Mesothelial cell of epicardium (in vitro differentiated cells): ENCODE measurements around the gene SLC38A8. TPM values are rescaled to one million over a fixed set of nuclear protein-coding genes. Genes with fewer than 3 reads are reported as not detected.

Experiments
- DNase-seq, 2 experiments: peaks; one replicate each; pipeline ENCODE4 v3.0.0; 2021; ENCODE audit warnings: low spot score in 2 of 2; ENCODE audit not compliant: unreplicated experiment in 2 of 2
- H3K27ac Mint-ChIP-seq: 2 replicates; pipeline ENCODE4 v1.8.0; 2021; ENCODE audit warnings: mixed read lengths
- H3K27me3 Mint-ChIP-seq: 2 replicates; pipeline ENCODE4 v1.8.0; 2021; ENCODE audit warnings: low read depth, mixed read lengths
- H3K36me3 Mint-ChIP-seq: 2 replicates; pipeline ENCODE4 v1.8.0; 2021; ENCODE audit warnings: mixed read lengths
- H3K4me1 Mint-ChIP-seq: 2 replicates; pipeline ENCODE4 v1.8.0; 2021; ENCODE audit warnings: mixed read lengths
- H3K4me3 Mint-ChIP-seq: 2 replicates; pipeline ENCODE4 v1.8.0; 2021; ENCODE audit warnings: mild to moderate bottlenecking, moderate library complexity, mixed read lengths
- H3K9me3 Mint-ChIP-seq: 2 replicates; pipeline ENCODE4 v1.8.0; 2021; ENCODE audit warnings: mixed read lengths
- total RNA-seq: library from RNA; stranded (reverse); gene quantifications from 3 replicates; pipeline ENCODE4 v1.2.1, GENCODE V29; 2021
- TF ChIP-seq, protein P1 (sequence below): fragments of 200-600 bp; sonication (generic); IDR thresholded peaks from one replicate; pipeline ENCODE4 v1.5.0; 2021; ENCODE audit warnings: antibody characterized with exemption; ENCODE audit not compliant: unreplicated experiment

SLC38A8 gene
- total RNA-seq, 1 donor from 2014 or later, result not detected

DNA sequence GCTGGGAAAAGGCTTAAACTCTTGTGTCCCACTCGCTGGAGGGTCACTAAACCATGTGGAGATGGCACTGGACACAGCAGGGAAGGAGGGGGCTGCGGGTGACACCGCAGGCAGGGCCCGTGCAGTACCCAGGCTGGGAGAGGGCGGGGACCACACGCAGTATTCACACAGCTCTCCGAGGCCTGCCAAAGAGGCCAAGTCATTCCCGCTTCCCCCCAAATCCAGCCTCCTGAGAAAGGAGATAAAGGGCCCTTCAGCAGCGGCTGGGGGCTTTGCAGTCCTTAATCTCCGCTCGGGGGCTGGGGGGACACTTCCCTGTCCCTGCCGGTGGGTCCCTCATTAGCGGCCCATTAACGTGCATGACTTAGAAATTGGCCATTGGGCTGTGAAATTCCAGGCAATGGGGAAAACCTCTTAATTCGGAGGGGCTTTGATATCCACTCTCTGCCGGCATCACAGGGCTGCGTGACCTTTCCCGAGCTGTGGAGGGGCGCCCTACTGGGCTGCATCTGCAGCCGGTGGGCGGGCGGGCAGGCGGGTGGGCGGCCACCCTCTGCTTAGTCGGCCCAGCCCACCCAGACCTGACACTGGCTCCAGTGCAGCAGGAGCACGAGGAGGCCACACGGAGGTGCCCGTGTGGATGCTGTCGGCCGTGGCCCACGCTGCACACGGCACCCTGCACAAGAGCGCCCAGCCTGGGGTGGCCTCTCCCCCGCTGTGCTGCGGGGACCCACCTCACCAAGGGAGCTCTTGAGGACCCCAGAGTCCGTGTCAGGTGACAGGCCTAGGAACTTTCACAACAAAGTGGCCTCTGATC, 2.6 kb upstream of the SLC38A8 start:
- Mint-ChIP-seq H3K4me1 (peaks cover 16% of the 10 kb centered on the region), H3K4me3 (no peak overlapping the region), H3K9me3 (no peaks in the 10 kb centered on the region), H3K27ac (no peak overlapping the region), H3K36me3 (peaks cover 1% of the 10 kb centered on the region), H3K27me3 (peaks cover 42% of the 10 kb centered on the region)
- DNase-seq, result no peak
- TF ChIP-seq, protein P1, sequence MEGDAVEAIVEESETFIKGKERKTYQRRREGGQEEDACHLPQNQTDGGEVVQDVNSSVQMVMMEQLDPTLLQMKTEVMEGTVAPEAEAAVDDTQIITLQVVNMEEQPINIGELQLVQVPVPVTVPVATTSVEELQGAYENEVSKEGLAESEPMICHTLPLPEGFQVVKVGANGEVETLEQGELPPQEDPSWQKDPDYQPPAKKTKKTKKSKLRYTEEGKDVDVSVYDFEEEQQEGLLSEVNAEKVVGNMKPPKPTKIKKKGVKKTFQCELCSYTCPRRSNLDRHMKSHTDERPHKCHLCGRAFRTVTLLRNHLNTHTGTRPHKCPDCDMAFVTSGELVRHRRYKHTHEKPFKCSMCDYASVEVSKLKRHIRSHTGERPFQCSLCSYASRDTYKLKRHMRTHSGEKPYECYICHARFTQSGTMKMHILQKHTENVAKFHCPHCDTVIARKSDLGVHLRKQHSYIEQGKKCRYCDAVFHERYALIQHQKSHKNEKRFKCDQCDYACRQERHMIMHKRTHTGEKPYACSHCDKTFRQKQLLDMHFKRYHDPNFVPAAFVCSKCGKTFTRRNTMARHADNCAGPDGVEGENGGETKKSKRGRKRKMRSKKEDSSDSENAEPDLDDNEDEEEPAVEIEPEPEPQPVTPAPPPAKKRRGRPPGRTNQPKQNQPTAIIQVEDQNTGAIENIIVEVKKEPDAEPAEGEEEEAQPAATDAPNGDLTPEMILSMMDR, result no peak

- Mint-ChIP-seq H3K36me3 (peaks cover 1% of the 10 kb centered on the region), H3K4me1 (peaks cover 16% of the 10 kb centered on the region), H3K4me3 (no peak overlapping the region), H3K27me3 (peaks cover 49% of the 10 kb centered on the region), H3K27ac (no peak overlapping the region), H3K9me3 (no peaks in the 10 kb centered on the region)
- no peak for DNase-seq
- TF ChIP-seq, protein P1, result no peak
Observed at GRCh38 chr16:84044118-84044488, 1.5 kb upstream of the SLC38A8 start.

DNA sequence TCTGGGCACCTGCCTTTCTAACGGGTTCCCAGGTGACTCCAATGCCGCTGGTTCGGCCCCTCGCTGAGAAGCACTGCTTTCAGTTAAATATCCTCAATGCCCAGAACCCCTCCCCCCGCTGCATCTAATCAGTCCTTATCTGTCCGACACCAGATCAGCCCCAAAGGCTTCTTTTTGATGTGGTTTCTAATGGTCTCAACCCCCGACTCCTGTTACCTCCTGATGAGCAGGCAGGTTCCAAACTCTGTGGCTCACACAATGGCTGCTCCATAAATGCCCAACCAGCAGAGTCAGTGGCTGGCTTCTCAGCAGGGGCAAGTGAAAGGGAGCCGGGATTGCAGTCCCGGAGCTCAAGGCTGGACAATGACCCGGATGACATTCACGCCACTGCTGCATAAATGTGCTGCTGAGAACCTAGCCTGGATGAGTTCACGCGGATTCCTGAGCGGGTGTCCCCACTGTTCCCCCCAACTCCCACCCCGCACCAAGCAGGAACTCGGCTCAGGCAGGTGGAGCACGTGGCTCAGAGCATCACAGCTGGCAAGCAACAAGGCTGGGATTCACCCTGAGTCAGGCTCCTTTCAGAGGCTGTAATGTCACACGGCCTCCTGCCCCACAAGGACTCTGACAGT, 1.0 kb upstream of the SLC38A8 start:
- H3K27me3 Mint-ChIP-seq, result peaks cover 53% of the 10 kb centered on the region
- TF ChIP-seq, protein P1, result no peak
- no peaks in the 10 kb centered on the region for H3K9me3 Mint-ChIP-seq
- peaks cover 16% of the 10 kb centered on the region for H3K4me1 Mint-ChIP-seq
- no peaks in the 10 kb centered on the region for H3K36me3 Mint-ChIP-seq
- no peak for DNase-seq
- no peak overlapping the region for H3K27ac Mint-ChIP-seq
- peak overlapping the region; percentile 9 for H3K4me3 Mint-ChIP-seq

DNA sequence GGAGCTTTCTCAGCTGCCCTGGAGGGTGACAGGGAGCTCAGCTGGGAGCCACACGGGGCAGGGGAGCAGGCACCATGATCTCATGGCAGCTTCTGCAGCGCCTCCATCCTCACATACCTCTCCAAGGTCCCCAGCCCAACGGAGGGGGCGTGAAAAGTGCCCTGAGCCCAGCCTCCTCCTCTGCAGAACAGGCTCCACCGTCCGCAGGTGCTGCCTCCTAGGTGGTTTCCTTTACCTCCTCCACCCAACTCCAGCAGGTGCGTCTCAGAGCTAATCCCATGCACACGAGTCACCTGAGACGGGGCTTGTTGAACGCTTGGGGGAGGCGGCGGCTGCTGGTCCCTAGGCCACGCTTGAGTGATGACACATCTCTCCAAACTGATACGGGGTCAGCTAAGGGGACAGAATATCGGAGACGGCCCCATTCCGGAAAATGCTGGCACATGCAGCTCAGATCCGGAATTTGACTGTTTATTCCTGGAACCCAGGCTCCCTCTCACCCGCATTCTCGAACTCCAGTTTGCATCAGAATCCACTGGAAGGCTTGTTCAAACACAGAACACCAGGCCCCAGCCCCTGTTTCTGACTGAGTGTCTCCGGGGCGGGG, 387 bp upstream of the SLC38A8 start:
- H3K4me1 Mint-ChIP-seq, result peaks cover 16% of the 10 kb centered on the region
- no peak overlapping the region for H3K27ac Mint-ChIP-seq
- TF ChIP-seq, protein P1, result no peak
- H3K9me3 Mint-ChIP-seq, result no peaks in the 10 kb centered on the region
- H3K4me3 Mint-ChIP-seq, result no peak overlapping the region
- no peaks in the 10 kb centered on the region for H3K36me3 Mint-ChIP-seq
- peaks cover 55% of the 10 kb centered on the region for H3K27me3 Mint-ChIP-seq
- no peak for DNase-seq

DNA sequence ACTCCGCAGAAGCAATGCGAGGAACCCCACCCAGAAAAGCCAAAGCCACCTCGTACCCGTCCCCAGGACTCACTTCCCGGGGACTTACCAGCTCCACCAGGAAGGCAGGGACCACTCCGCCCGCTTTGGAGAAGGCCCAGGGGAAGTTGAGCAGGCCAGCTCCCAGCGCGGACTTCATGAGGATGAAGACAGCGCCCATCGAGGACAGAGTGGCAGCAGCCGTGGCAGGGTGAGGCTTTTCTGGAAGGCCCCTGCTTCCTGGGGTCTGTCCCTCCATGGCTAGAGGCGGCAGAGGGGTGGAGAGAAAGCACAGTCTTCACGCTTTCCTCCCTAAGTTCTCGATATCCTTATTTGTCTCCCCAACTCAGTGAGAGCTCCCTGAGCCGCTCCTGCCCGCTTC, 714 bp downstream of the SLC38A8 start:
- peaks cover 55% of the 10 kb centered on the region for H3K27me3 Mint-ChIP-seq
- TF ChIP-seq, protein P1, result no peak
- no peaks in the 10 kb centered on the region for H3K36me3 Mint-ChIP-seq
- H3K4me3 Mint-ChIP-seq, result no peak overlapping the region
- H3K4me1 Mint-ChIP-seq, result peaks cover 16% of the 10 kb centered on the region
- H3K9me3 Mint-ChIP-seq, result no peaks in the 10 kb centered on the region
- no peak for DNase-seq
- no peak overlapping the region for H3K27ac Mint-ChIP-seq
